ENCODE results near the gene CA12.

- TF ChIP-seq ZNF70 (CRISPR knock-in tag; IDR thresholded peaks at IDR 0.05) (no peak), CSRNP3 (CRISPR knock-in tag; IDR thresholded peaks at IDR 0.05) (no peak), POU6F1 (CRISPR knock-in tag; IDR thresholded peaks at IDR 0.05; ENCODE audit: borderline replicate concordance, low read depth) (no peak), ARNTL (CRISPR knock-in tag; IDR thresholded peaks at IDR 0.05; ENCODE audit: borderline replicate concordance, low read depth) (no peak), CSDC2 (CRISPR knock-in tag; IDR thresholded peaks at IDR 0.05) (no peak)
Measured at GRCh38 chr15:63318344-63318743, 63.3 kb downstream of the CA12 start.
